ENCODE data around the gene PLCL2. TPM values are rescaled to one million over a fixed set of nuclear protein-coding genes. Genes with fewer than 3 reads are reported as not detected.

PLCL2 gene
- total RNA-seq, 1 experiment from 2014 or later, result 0.07 TPM

- Mint-ChIP-seq H3K27me3 (ENCODE audit: insufficient read depth, unreplicated experiment) (peaks cover 22% of the 10 kb centered on the region), H3K27ac (ENCODE audit: unreplicated experiment) (no peak overlapping the region), H3K36me3 (ENCODE audit: insufficient read depth, unreplicated experiment) (no peaks in the 10 kb centered on the region), H3K4me3 (ENCODE audit: unreplicated experiment) (no peak overlapping the region), H3K9me3 (ENCODE audit: unreplicated experiment) (no peaks in the 10 kb centered on the region), H3K4me1 (ENCODE audit: low read depth, unreplicated experiment) (no peaks in the 10 kb centered on the region)
- H3K9me3 ChIP-seq, result no peaks in the 10 kb centered on the region
- no peaks in the 10 kb centered on the region for H3K36me3 ChIP-seq (ENCODE audit: control insufficient read depth, insufficient read depth, low read length)
- ChIA-PET POLR2A (no interaction called here), CTCF (no interaction called here)
- TF ChIP-seq CTCF (IDR thresholded peaks at IDR 0.05; ENCODE audit: insufficient read depth in 1 of 2, low read depth in 1 of 2, low read length in 1 of 2, severe bottlenecking in 1 of 2, unreplicated experiment in 1 of 2), result no peak
- no peaks in the 10 kb centered on the region for H3K4me1 ChIP-seq
- intact Hi-C loops (cut with micrococcal nuclease; ENCODE audit: unreplicated experiment), result no loop called here
- no TSS peak for BruUV-seq (replicated peaks)
- H3K27me3 ChIP-seq (replicated peaks; ENCODE audit: control insufficient read depth, insufficient read depth, low read length), result no peaks in the 10 kb centered on the region
- H3K4me3 ChIP-seq (ENCODE audit: low read depth, low read length), result no peak overlapping the region
- no peak for DNase-seq
Measured at GRCh38 chr3:16911916-16912315, 27.2 kb downstream of the PLCL2 start.

GRCh38 chr3:16912400-16913263 is 27.9 kb downstream of the PLCL2 start:
- Mint-ChIP-seq H3K27me3 (ENCODE audit: insufficient read depth, unreplicated experiment) (peaks cover 22% of the 10 kb centered on the region), H3K27ac (ENCODE audit: unreplicated experiment) (no peak overlapping the region), H3K4me3 (ENCODE audit: unreplicated experiment) (no peak overlapping the region), H3K36me3 (ENCODE audit: insufficient read depth, unreplicated experiment) (no peaks in the 10 kb centered on the region), H3K9me3 (ENCODE audit: unreplicated experiment) (no peaks in the 10 kb centered on the region), H3K4me1 (ENCODE audit: low read depth, unreplicated experiment) (no peaks in the 10 kb centered on the region)
- Histone ChIP-seq H3K36me3 (ENCODE audit: control insufficient read depth, insufficient read depth, low read length) (no peaks in the 10 kb centered on the region), H3K9me3 (no peaks in the 10 kb centered on the region), H3K27me3 (replicated peaks; ENCODE audit: control insufficient read depth, insufficient read depth, low read length) (no peaks in the 10 kb centered on the region), H3K4me1 (no peaks in the 10 kb centered on the region), H3K4me3 (ENCODE audit: low read depth, low read length) (no peak overlapping the region)
- ChIA-PET CTCF (no interaction called here), POLR2A (no interaction called here)
- DNase-seq, result no peak
- intact Hi-C loops (cut with micrococcal nuclease; ENCODE audit: unreplicated experiment), result no loop called here
- BruUV-seq (replicated peaks), result no TSS peak
- no peak for TF ChIP-seq CTCF (IDR thresholded peaks at IDR 0.05; ENCODE audit: insufficient read depth in 1 of 2, low read depth in 1 of 2, low read length in 1 of 2, severe bottlenecking in 1 of 2, unreplicated experiment in 1 of 2)

GRCh38 chr3:16913264-16913580 is 28.5 kb downstream of the PLCL2 start:
- H3K27me3 ChIP-seq (replicated peaks; ENCODE audit: control insufficient read depth, insufficient read depth, low read length), result no peaks in the 10 kb centered on the region
- TF ChIP-seq CTCF (IDR thresholded peaks at IDR 0.05; ENCODE audit: insufficient read depth in 1 of 2, low read depth in 1 of 2, low read length in 1 of 2, severe bottlenecking in 1 of 2, unreplicated experiment in 1 of 2), result no peak
- CTCF ChIA-PET, result no interaction called here
- Mint-ChIP-seq H3K27ac (ENCODE audit: unreplicated experiment) (no peak overlapping the region), H3K4me3 (ENCODE audit: unreplicated experiment) (no peak overlapping the region), H3K27me3 (ENCODE audit: insufficient read depth, unreplicated experiment) (peaks cover 22% of the 10 kb centered on the region), H3K9me3 (ENCODE audit: unreplicated experiment) (no peaks in the 10 kb centered on the region), H3K36me3 (ENCODE audit: insufficient read depth, unreplicated experiment) (no peaks in the 10 kb centered on the region), H3K4me1 (ENCODE audit: low read depth, unreplicated experiment) (no peaks in the 10 kb centered on the region)
- intact Hi-C loops (cut with micrococcal nuclease; ENCODE audit: unreplicated experiment), result no loop called here
- BruUV-seq (replicated peaks), result no TSS peak
- H3K4me3 ChIP-seq (ENCODE audit: low read depth, low read length), result no peak overlapping the region
- no peaks in the 10 kb centered on the region for H3K36me3 ChIP-seq (ENCODE audit: control insufficient read depth, insufficient read depth, low read length)
- no peaks in the 10 kb centered on the region for H3K9me3 ChIP-seq
- no peak for DNase-seq
- H3K4me1 ChIP-seq, result no peaks in the 10 kb centered on the region
- POLR2A ChIA-PET, result no interaction called here
